GM12892 (cell line): Measurements from ENCODE around the gene NFATC1.

Experiments used
- POLR2A ChIP-seq: IDR thresholded peaks from 2 replicates; pipeline ENCODE4 v1.6.1; 2011; ENCODE audit warnings: low read depth, low read length, control low read depth
- POLR2AphosphoS5 ChIP-seq: IDR thresholded peaks from 2 replicates; pipeline ENCODE4 v1.6.1; 2011; ENCODE audit warnings: low read depth, low read length, control low read depth

- TF ChIP-seq POLR2AphosphoS5, result no peak
- no peak for TF ChIP-seq POLR2A
These were observed 33.8 kb upstream of the NFATC1 start for GRCh38 chr18:79361766-79362522.
